IMR-90 (cell line): ENCODE results near the gene DCTN2. TPM values are rescaled to one million over a fixed set of nuclear protein-coding genes. Genes with fewer than 3 reads are reported as not detected.

Experiments used
- ATAC-seq: fragments of 200-7000 bp; cut with Tn5 transposase; 2 replicates; pipeline ENCODE4 v1.9.1; 2020; ENCODE audit warnings: low read depth, mild to moderate bottlenecking, moderate library complexity
- BruUV-seq: library from RNA; stranded (reverse); fragments of 400-500 nt; replicated peaks from 2 replicates; lab custom pipeline; 2021; lab: Mats Ljungman, UMichigan
- CTCF ChIA-PET: fragments of 300-600 bp; formaldehyde crosslinking; extraction: SDS; loops from one replicate; lab custom pipeline; 2021; ENCODE audit warnings: antibody characterized with exemption; lab: Yijun Ruan, JAX
- POLR2A ChIA-PET: fragments of 300-600 bp; sonication (Branson Sonifier 250); formaldehyde crosslinking; loops from one replicate; lab custom pipeline; 2022; ENCODE audit warnings: antibody characterized with exemption; ENCODE audit not compliant: unreplicated experiment; lab: Charles Lee
- DNase-seq: peaks from one replicate; pipeline ENCODE4 v3.0.0; 2013
- H2AFZ ChIP-seq: replicated peaks from 2 replicates; pipeline ENCODE3; 2013; ENCODE audit warnings: low read length, mild to moderate bottlenecking; ENCODE audit not compliant: poor library complexity
- H2AK5ac ChIP-seq: 2 replicates; pipeline ENCODE4 v1.6.1; 2013; ENCODE audit warnings: low read depth, low read length, inconsistent platforms
- H2AK9ac ChIP-seq: replicated peaks from 2 replicates; pipeline ENCODE3; 2013; ENCODE audit warnings: mild to moderate bottlenecking, low read depth, low read length, moderate library complexity; ENCODE audit not compliant: poor library complexity
- H2BK120ac ChIP-seq: 2 replicates; pipeline ENCODE4 v1.6.1; 2013; ENCODE audit warnings: low read depth, low read length, inconsistent platforms
- H2BK15ac ChIP-seq: 3 replicates; pipeline ENCODE4 v1.6.1; 2013; ENCODE audit warnings: low read depth, low read length, inconsistent platforms
- H2BK20ac ChIP-seq: 2 replicates; pipeline ENCODE4 v1.6.1; 2013; ENCODE audit warnings: low read depth, mild to moderate bottlenecking, inconsistent platforms, low read length, moderate library complexity
- H2BK5ac ChIP-seq: 2 replicates; pipeline ENCODE4 v1.6.1; 2013; ENCODE audit warnings: mild to moderate bottlenecking, low read depth, low read length, inconsistent platforms; ENCODE audit not compliant: poor library complexity, severe bottlenecking
- H3K14ac ChIP-seq: replicated peaks from 2 replicates; pipeline ENCODE4 v1.6.1; 2013; ENCODE audit warnings: low read depth, low read length, inconsistent platforms
- H3K18ac ChIP-seq: 2 replicates; pipeline ENCODE4 v1.6.1; 2013; ENCODE audit warnings: low read depth, low read length, control low read depth
- H3K23ac ChIP-seq: 2 replicates; pipeline ENCODE4 v1.6.1; 2013; ENCODE audit warnings: low read depth, low read length, inconsistent platforms
- H3K27ac ChIP-seq: 2 replicates; pipeline ENCODE4 v1.5.1; 2013; ENCODE audit warnings: mild to moderate bottlenecking, control low read depth, low read length; ENCODE audit not compliant: insufficient read depth
- H3K27me3 ChIP-seq: 2 replicates; pipeline ENCODE4 v1.6.1; 2013; ENCODE audit warnings: low read length; ENCODE audit not compliant: control insufficient read depth, insufficient read depth
- H3K36me3 ChIP-seq: 2 replicates; pipeline ENCODE4 v1.6.1; 2013; ENCODE audit warnings: low read length, mixed read lengths; ENCODE audit not compliant: control insufficient read depth, insufficient read depth
- H3K4ac ChIP-seq: 2 replicates; pipeline ENCODE4 v1.6.1; 2013; ENCODE audit warnings: low read depth, low read length, inconsistent platforms
- H3K4me1 ChIP-seq: 2 replicates; pipeline ENCODE4 v1.6.1; 2013; ENCODE audit warnings: low read length, mixed read lengths; ENCODE audit not compliant: control insufficient read depth, insufficient read depth
- H3K4me2 ChIP-seq: 2 replicates; pipeline ENCODE4 v1.6.1; 2013; ENCODE audit warnings: low read depth, mild to moderate bottlenecking, control low read depth, low read length, moderate library complexity
- H3K4me3 ChIP-seq: 2 replicates; pipeline ENCODE4 v1.5.1; 2013; ENCODE audit warnings: low read depth, mild to moderate bottlenecking, control low read depth, low read length, moderate library complexity; ENCODE audit not compliant: insufficient read depth
- H3K56ac ChIP-seq: 2 replicates; pipeline ENCODE4 v1.6.1; 2013; ENCODE audit warnings: low read length, inconsistent platforms; ENCODE audit not compliant: insufficient read depth; ENCODE audit errors: extremely low read depth
- H3K79me1 ChIP-seq, 2 experiments: 2 replicates each; pipeline ENCODE4 v1.6.1; 2013; ENCODE audit warnings: low read length in 2 of 2, inconsistent platforms in 1 of 2, low read depth in 1 of 2
- H3K9ac ChIP-seq: 2 replicates; pipeline ENCODE4 v1.6.1; 2013; ENCODE audit warnings: low read depth, low read length, control low read depth
- H3K9me1 ChIP-seq: 2 replicates; pipeline ENCODE4 v1.6.1; 2013; ENCODE audit warnings: low read length, inconsistent platforms; ENCODE audit not compliant: insufficient read depth
- H3K9me3 ChIP-seq: 2 replicates; pipeline ENCODE4 v1.6.1; 2013; ENCODE audit warnings: low read length; ENCODE audit not compliant: control insufficient read depth, insufficient read depth
- H4K20me1 ChIP-seq: 2 replicates; pipeline ENCODE4 v1.6.1; 2013; ENCODE audit warnings: low read length, inconsistent platforms; ENCODE audit not compliant: insufficient read depth
- H4K5ac ChIP-seq: 2 replicates; pipeline ENCODE4 v1.6.1; 2013; ENCODE audit warnings: mild to moderate bottlenecking, low read depth, low read length, control low read depth
- H4K8ac ChIP-seq, 2 experiments: 2 replicates each; pipeline ENCODE4 v1.6.1; 2013; ENCODE audit warnings: low read depth in 2 of 2, low read length in 2 of 2, control low read depth in 1 of 2, inconsistent platforms in 1 of 2
- H4K91ac ChIP-seq: 2 replicates; pipeline ENCODE4 v1.6.1; 2013; ENCODE audit warnings: low read depth, low read length, inconsistent platforms; ENCODE audit not compliant: insufficient read depth
- BHLHE40 ChIP-seq: fragments of 150-350 bp; IDR thresholded peaks from 2 replicates; pipeline ENCODE4 v1.6.1; 2016; ENCODE audit warnings: mild to moderate bottlenecking, low read depth, low read length
- MAFK ChIP-seq: IDR thresholded peaks from 2 replicates; pipeline ENCODE4 v1.6.1; 2012; ENCODE audit warnings: low read depth, low read length, improper control_type of control experiment
- NFE2L2 ChIP-seq: fragments of 150-350 bp; IDR thresholded peaks from 2 replicates; pipeline ENCODE4 v1.6.1; 2016; ENCODE audit warnings: low read depth, mild to moderate bottlenecking, low read length
- RAD21 ChIP-seq: IDR thresholded peaks from 2 replicates; pipeline ENCODE4 v1.6.1; 2012; ENCODE audit warnings: low read length, improper control_type of control experiment
- RFX5 ChIP-seq: IDR thresholded peaks from 2 replicates; pipeline ENCODE4 v1.8.0; 2012; ENCODE audit warnings: low read depth, mild to moderate bottlenecking, low read length, moderate library complexity
- SMC3 ChIP-seq: fragments of 150-350 bp; IDR thresholded peaks from 2 replicates; pipeline ENCODE4 v1.6.1; 2016; ENCODE audit warnings: low read depth, mild to moderate bottlenecking, antibody characterized with exemption, low read length, moderate library complexity
- WGBS, 2 experiments: methylation state at CpG; one replicate each; pipeline versions ENCODE4 v1.1.5 to v1.1.7; 2013; ENCODE audit warnings: missing lambda C conversion rate in 2 of 2; ENCODE audit not compliant: insufficient read length in 1 of 2; ENCODE audit errors: extremely low coverage in 2 of 2; 5-methylcytosine and 5-hydroxymethylcytosine counted together
- dilution Hi-C: fragments of 300-500 bp; cut with HindIII; formaldehyde crosslinking; loops from one replicate; pipeline ENCODE4 v1.14.3; 2018; ENCODE audit warnings: low sequenced_read_pairs; ENCODE audit not compliant: unreplicated experiment
- in situ Hi-C: fragments of 300-500 bp; cut with MboI; formaldehyde crosslinking; loops from 3 replicates; pipeline ENCODE4 v1.14.3; 2019; ENCODE audit warnings: low sequenced_read_pairs, inconsistent platforms, mixed read lengths
- intact Hi-C: fragments of 100-400 bp; cut with micrococcal nuclease; formaldehyde crosslinking; loops from 2 replicates; pipeline ENCODE4 v1.10.0; 2022
- polyA plus RNA-seq, 3 experiments: library from polyadenylated mRNA; depleted of rRNA; stranded (reverse); fragments of >200 nt; gene quantifications; 2 replicates each; pipeline ENCODE4 v1.2.3, GENCODE V29; 2012; ENCODE audit warnings: low replicate concordance in 1 of 3
- total RNA-seq: library from RNA; depleted of rRNA; stranded (reverse); fragments of >200 nt; gene quantifications from 2 replicates; pipeline ENCODE4 v1.2.3, GENCODE V29; 2012
- TF ChIP-seq, protein P1 (sequence below): fragments of 150-350 bp; IDR thresholded peaks from 2 replicates; pipeline ENCODE4 v1.6.1; 2016; ENCODE audit warnings: low read depth, mild to moderate bottlenecking, low read length, moderate library complexity, borderline replicate concordance
- TF ChIP-seq, protein P2 (sequence below): fragments of 150-350 bp; IDR thresholded peaks from 2 replicates; pipeline ENCODE4 v1.6.1; 2017; ENCODE audit warnings: mild to moderate bottlenecking, antibody characterized with exemption, low read length, low read depth

DCTN2 gene
- total and polyA plus RNA-seq, 2 of the 4 experiments (the other 2 are of a cell fraction), result 125 to 130 TPM

DNA sequence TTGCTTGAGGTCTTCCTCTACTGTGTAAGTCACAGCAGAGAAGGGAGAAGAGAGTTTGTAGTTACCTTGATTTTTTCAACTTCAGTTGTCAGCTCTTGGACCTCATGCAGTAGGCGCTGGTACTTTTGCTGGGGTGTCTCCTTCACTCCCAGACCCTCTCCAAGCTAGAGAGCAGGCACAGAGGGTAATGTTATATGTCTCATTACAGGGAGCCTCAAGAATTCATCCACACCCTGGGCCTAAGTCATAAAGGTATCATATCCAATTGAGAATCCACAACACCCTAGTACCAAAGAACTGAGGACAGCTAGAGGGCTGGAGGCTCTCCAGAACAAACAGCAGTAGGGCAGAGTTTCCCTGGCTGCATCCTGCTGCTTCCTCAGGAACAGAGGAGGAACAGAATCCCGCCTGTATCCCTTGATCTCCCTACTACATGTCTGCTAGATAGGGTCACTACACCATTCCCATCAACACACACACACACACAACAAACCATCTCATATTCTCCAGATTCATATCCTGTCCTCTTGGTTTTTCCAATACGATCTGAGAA is 11.9 kb downstream of the DCTN2 start:
- no TSS peak for BruUV-seq

More for the DNA sequence above, 11.9 kb downstream of the DCTN2 start:
- Histone ChIP-seq H4K91ac (no peak overlapping the region), H3K27ac (no peak overlapping the region), H3K36me3 (peaks cover 69% of the 10 kb centered on the region), H3K4ac (no peak overlapping the region), H3K79me1 (peaks cover 28 to 53% of the 10 kb centered on the region in 2 experiments), H2BK20ac (no peak overlapping the region), H4K8ac (no peak overlapping the region), H3K23ac (no peak overlapping the region), H4K20me1 (peaks cover 2% of the 10 kb centered on the region; the same call in 1 of the 2 replicates), H3K14ac (no peak overlapping the region), H3K9ac (no peak overlapping the region), H2AK5ac (no peak overlapping the region), H2AFZ (no peak overlapping the region), H4K5ac (no peak overlapping the region), H3K27me3 (no peaks in the 10 kb centered on the region), H3K4me1 (no peaks in the 10 kb centered on the region), H2AK9ac (no peak overlapping the region), H3K9me3 (no peaks in the 10 kb centered on the region), H2BK15ac (no peak overlapping the region), H3K18ac (no peak overlapping the region), H2BK120ac (no peak overlapping the region), H3K4me3 (no peak overlapping the region), H3K56ac (no peak overlapping the region), H2BK5ac (no peak overlapping the region), H3K9me1 (peaks cover 8% of the 10 kb centered on the region; the same call in 1 of the 2 replicates), H3K4me2 (no peak overlapping the region)
- DNase-seq (no peak), ATAC-seq (no peak)
- ChIA-PET POLR2A (no interaction called here), CTCF (no interaction called here)
- in situ Hi-C loops, result no loop called here
- intact Hi-C loops, result no loop called here
- dilution Hi-C loops, result no loop called here
- WGBS, 2 experiments, result no CpG with 5 or more reads among the region's 3 CpGs
- TF ChIP-seq BHLHE40, result no peak
- no peak for TF ChIP-seq RAD21
- no peak for TF ChIP-seq MAFK
- TF ChIP-seq, protein P1, sequence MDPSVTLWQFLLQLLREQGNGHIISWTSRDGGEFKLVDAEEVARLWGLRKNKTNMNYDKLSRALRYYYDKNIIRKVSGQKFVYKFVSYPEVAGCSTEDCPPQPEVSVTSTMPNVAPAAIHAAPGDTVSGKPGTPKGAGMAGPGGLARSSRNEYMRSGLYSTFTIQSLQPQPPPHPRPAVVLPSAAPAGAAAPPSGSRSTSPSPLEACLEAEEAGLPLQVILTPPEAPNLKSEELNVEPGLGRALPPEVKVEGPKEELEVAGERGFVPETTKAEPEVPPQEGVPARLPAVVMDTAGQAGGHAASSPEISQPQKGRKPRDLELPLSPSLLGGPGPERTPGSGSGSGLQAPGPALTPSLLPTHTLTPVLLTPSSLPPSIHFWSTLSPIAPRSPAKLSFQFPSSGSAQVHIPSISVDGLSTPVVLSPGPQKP, result no peak
- TF ChIP-seq RFX5, result no peak
- TF ChIP-seq SMC3, result no peak
- no peak for TF ChIP-seq NFE2L2
- TF ChIP-seq, protein P2, sequence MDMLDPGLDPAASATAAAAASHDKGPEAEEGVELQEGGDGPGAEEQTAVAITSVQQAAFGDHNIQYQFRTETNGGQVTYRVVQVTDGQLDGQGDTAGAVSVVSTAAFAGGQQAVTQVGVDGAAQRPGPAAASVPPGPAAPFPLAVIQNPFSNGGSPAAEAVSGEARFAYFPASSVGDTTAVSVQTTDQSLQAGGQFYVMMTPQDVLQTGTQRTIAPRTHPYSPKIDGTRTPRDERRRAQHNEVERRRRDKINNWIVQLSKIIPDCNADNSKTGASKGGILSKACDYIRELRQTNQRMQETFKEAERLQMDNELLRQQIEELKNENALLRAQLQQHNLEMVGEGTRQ, result no peak
